GM18505 (cell line): Measurements from ENCODE around the gene THEM4.

Experiments used
- ATAC-seq: cut with Tn5 transposase; IDR thresholded peaks from one replicate; pipeline ENCODE4 v1.9.1; 2021; ENCODE audit not compliant: unreplicated experiment
- POLR2A ChIP-seq: IDR thresholded peaks from 4 replicates; pipeline ENCODE4 v1.6.1; 2011; ENCODE audit warnings: borderline replicate concordance; ENCODE audit not compliant: insufficient read depth, insufficient read length; ENCODE audit errors: extremely low read depth

Gene THEM4

GRCh38 chr1:151838222-151839081 is 70.9 kb downstream of the THEM4 start:
- no peak for ATAC-seq
- TF ChIP-seq POLR2A, result no peak

- no peak for TF ChIP-seq POLR2A
- no peak for ATAC-seq
These were observed 71.5 kb downstream of the THEM4 start for GRCh38 chr1:151837884-151838221.

- ATAC-seq, result no peak
- no peak for TF ChIP-seq POLR2A
These were observed 72.1 kb downstream of the THEM4 start for GRCh38 chr1:151837197-151837596.

GRCh38 chr1:151835596-151835995 is 73.7 kb downstream of the THEM4 start:
- ATAC-seq, result no peak
- no peak for TF ChIP-seq POLR2A

- no peak for TF ChIP-seq POLR2A
- ATAC-seq, result no peak
These were observed 75.1 kb downstream of the THEM4 start for GRCh38 chr1:151834239-151834638.

- no peak for TF ChIP-seq POLR2A
- no peak for ATAC-seq
These were observed 76.0 kb downstream of the THEM4 start for GRCh38 chr1:151833172-151833900.

GRCh38 chr1:151832318-151832980 is 76.9 kb downstream of the THEM4 start:
- TF ChIP-seq POLR2A, result no peak

GRCh38 chr1:151831605-151832004 is 77.7 kb downstream of the THEM4 start, which contains the start of gene RORC:
Gene RORC (minus strand): TSS chr1:151831802. CDS start chr1:151831764, 38 bp downstream.
- ATAC-seq, result no peak

More at GRCh38 chr1:151832318-151832980, 76.9 kb downstream of the THEM4 start:
- no peak for ATAC-seq

GRCh38 chr1:151831256-151831591 is 78.1 kb downstream of the THEM4 start:
- ATAC-seq, result no peak
- TF ChIP-seq POLR2A, result no peak

More at GRCh38 chr1:151831605-151832004, 77.7 kb downstream of the THEM4 start, which contains the start of gene RORC:
- TF ChIP-seq POLR2A, result no peak

GRCh38 chr1:151830055-151830454 is 79.3 kb downstream of the THEM4 start:
- TF ChIP-seq POLR2A, result no peak
- no peak for ATAC-seq

GRCh38 chr1:151829352-151830046 is 79.8 kb downstream of the THEM4 start:
- TF ChIP-seq POLR2A, result no peak

GRCh38 chr1:151828921-151829320 is 80.4 kb downstream of the THEM4 start:
- ATAC-seq, result no peak
- TF ChIP-seq POLR2A, result no peak

More at GRCh38 chr1:151829352-151830046, 79.8 kb downstream of the THEM4 start:
- no peak for ATAC-seq

- no peak for TF ChIP-seq POLR2A
- no peak for ATAC-seq
These were observed 81.5 kb downstream of the THEM4 start for GRCh38 chr1:151827853-151828252.

GRCh38 chr1:151825751-151826660 is 83.3 kb downstream of the THEM4 start:
- no peak for TF ChIP-seq POLR2A
- no peak for ATAC-seq
